Activated CD4-positive, alpha-beta T cell treated with anti-CD3 and anti-CD28 coated beads for 24 hours (primary cell): ENCODE data around the gene GNG12.

Experiments used
- DNase-seq, 2 donors: peaks; one replicate each; pipeline ENCODE4 v3.0.0-alpha.2; 2020; ENCODE audit warnings: low read depth in 2 of 2

Gene GNG12

DNA sequence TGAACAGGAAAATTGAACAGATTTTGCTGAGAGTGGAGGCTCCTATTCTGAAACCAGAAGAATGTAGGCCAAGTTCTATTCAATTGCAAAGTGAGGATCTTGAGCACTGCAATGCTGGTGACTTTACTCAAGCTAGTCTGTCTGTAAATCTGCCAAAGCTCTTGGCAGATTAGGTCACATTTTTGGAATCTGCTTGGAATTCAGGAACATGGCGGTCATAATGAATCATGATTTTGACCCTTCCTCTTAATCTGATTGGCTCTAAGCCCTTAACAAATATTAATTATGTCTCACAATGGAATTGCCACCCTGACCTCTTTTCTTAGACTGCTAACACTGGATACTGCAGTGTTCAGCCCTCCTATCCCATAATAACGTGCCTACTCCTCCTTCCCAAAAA is 7.2 kb upstream of the GNG12 start:
- no peak for DNase-seq

DNA sequence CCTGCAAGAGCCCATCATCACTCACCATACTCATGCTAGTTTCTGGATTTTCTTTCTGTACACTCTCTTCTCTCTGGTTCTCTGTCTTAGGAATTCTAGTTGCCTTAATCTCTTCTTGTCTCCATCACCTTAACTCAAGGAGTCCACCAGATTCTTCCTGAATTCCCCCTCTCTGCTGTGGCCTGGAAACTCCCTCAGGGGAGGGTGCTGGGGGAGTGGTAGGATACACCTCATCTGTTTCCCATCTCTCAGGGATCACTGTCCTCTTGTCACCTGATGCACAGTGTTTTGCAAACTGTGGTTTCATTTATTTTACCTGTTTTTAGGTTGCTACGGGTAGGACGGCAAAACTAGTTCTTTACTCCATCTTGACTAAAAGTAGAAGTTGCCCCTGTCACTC is 6.6 kb upstream of the GNG12 start:
- DNase-seq = no peak

- DNase-seq = no peak
Measured at GRCh38 chr1:67838180-67838910, 5.1 kb upstream of the GNG12 start.

- no peak for DNase-seq
Measured at GRCh38 chr1:67836769-67837168, 3.5 kb upstream of the GNG12 start.

DNA sequence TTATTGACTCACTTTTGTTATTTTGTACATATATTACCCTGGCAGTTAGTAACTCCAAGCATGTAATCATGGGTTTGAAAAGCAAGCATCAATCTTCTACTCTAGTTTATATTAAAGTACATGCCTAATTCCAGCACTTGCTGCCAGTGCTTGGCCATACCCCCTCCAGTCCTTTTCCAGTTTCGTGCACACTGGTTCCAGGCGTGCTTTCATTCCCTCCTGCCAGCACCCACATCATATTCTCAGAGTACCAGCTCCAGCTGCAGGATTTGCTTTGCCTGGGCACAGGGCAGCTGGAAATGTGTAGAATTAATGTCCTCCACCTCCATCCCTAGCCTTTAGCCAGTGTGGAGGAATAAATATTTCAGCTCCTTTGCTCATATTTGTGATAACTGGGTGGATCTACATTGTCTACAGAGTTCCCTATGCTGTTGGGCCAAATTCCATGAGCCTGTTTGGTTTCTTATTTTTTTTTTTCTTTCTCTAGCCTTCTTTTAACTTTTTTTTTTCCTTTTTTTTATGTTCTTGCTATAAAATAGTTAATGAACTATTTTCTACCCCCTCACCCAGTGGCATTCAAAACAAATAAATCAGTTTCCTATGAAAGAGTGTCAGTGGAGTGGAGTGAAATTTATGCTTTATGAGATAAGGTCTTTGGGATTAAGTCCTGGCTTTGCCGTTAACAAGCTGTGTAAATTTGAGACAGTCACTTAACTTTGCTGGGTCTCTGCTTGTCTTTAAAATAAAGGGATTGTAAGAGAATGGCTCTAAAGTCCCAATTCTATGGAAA is 2.6 kb upstream of the GNG12 start:
- no peak for DNase-seq

- DNase-seq = no peak
Measured at GRCh38 chr1:67834246-67834877, 1.1 kb upstream of the GNG12 start.

GRCh38 chr1:67833602-67833940 is 304 bp upstream of the GNG12 start:
- DNase-seq = no peak

DNA sequence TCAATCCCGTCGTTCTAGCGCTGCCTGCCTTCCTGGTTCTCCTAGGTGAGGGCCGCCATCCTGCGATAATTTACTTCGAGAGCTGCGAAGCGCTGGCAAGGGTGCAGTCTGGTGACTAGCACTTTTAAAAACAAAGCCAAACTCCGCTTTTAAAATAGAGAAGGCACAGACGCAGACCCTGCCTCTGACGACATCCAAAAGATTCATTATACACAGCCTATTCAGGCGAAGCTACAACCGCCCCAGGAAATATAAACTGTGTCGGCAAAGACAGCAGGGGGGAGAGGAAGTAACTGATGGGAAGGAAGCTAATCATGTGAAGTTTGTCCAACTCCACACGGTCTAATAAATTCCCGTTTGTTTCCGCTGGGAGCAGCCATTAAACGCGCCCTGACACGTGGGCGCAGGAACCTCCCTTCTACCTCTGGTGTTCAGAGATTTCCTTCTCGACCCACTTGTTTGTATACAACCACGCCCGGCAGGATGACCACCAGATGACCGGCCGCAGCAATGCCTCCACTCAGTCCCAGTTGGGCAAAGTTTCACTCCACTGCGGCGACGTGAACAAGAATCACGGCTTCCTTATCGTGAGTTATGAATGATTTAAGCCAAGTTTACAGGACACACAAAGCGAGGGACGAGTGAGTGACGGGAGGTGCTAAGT is 1.3 kb downstream of the GNG12 start:
- no peak for DNase-seq

- no peak for DNase-seq
Measured at GRCh38 chr1:67830928-67831830, 2.1 kb downstream of the GNG12 start.

- no peak for DNase-seq
Measured at GRCh38 chr1:67830226-67830625, 3.0 kb downstream of the GNG12 start.

DNA sequence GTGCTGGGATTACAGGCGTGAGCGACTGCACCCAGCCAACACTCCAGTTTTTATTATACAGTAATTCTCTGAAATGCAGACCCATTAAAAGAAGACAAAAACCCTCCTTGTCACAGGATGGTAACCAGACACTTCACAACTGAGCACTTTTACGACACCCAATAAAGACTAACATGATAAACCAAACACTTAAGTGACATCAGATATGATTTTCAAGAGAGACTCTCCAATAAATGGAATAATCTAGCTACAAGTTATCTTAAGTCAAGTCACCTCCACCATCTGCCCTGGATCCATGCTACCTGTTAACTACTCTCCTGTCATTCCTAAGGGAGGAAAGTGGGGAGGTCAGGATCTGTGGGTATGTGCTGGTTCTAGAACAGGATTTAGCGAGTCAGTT is 5.6 kb downstream of the GNG12 start:
- DNase-seq = no peak

DNA sequence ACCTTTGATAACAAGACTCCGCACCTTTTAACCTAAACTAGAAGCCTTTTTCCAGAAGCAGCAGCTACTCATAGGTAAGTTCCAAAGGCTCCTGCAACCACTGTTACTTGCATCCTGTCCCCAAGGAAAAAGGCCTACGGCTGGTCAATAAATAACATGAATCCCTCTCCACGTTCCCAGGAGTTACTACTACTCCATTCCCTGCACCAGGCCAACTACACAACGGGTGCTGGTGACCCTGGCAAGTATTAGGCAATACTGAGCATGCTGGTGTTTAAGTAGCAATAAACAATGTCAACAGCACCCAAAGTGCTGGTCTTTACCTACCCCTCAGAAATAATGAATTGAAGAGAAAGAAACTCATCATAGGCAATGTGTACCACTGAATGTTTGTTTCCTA is 7.7 kb downstream of the GNG12 start:
- no peak for DNase-seq

- no peak for DNase-seq
Measured at GRCh38 chr1:67824766-67825165, 8.5 kb downstream of the GNG12 start.

DNA sequence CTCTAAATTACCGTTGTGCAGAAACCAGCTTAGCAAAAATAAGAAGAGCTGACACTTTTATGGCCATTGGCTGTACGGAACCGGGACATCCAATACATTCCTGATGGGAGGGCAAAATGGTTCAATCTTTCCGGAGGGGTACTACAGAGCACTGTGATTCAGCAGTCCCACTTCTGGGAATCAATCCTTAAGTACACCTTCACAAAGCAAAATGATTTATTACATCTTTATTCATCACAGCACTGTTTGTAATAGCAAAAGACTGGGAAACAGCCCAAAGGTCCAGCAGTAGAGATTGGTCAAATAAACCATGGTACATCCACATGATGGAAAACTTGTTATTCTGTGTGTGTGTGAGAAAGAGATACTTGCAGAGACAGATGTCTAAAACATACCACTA is 9.7 kb downstream of the GNG12 start:
- DNase-seq = no peak

GRCh38 chr1:67821263-67821662 is 12.0 kb downstream of the GNG12 start:
- no peak for DNase-seq

DNA sequence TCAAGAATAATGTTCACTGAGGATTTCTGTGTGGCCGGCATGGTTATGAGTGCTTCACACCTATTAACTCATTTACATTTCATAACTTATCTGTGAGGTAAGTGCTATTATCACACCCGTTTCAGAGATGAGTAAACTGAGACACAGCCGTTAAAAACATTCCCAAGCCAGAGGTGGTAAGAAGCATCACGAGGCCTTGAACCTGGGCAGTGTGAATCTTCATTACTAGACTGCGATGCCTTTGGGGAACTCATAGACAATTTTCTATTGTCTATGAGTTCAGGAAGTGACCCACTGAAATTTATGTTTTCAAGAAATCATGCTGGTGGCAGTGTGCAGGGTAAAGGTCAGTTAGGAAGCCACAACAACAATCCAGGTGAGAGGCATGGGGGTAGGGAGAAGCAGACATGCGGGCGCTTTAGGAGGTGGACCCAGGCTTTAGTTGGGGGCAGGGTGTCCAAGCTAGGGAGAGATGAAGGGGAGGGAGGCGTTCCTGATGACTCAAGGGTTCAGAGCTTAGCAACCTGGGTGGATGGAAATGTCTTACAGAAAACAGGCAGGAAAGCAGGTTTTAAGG is 14.5 kb downstream of the GNG12 start:
- no peak for DNase-seq

GRCh38 chr1:67818162-67818561 is 15.1 kb downstream of the GNG12 start:
- no peak for DNase-seq

GRCh38 chr1:67817319-67817718 is 15.9 kb downstream of the GNG12 start:
- no peak for DNase-seq

DNA sequence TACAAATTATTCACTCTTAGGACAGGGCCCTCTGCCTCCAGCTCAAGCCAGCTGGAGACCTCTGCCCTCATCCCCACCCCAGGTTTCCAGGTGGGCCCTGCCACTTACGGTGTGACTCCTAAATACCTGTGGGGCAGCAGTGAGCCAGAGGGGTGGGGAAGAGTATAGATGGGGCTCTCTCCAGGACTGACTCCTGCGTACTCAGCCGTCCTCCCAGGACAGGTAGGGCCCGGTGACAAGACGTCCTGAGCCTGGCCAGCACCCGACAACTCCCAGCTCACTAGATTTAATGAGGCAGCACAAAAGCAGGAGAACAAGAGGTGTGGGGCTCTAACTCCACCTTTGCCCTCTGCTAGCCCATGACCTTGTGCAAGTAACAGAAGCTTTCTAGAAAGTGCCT is 16.8 kb downstream of the GNG12 start:
- DNase-seq = no peak

GRCh38 chr1:67816095-67816475 is 17.2 kb downstream of the GNG12 start:
- no peak for DNase-seq
